ENCODE measurements around the gene TRPM4.

Gene TRPM4

GRCh38 chr19:49243726-49244125, 86.1 kb downstream of the TRPM4 start:
- DNase-seq: no peak

GRCh38 chr19:49244256-49244655, 86.7 kb downstream of the TRPM4 start:
- DNase-seq: no peak

GRCh38 chr19:49247676-49248075, 90.1 kb downstream of the TRPM4 start:
- no peak for DNase-seq

GRCh38 chr19:49249933-49250332, 92.3 kb downstream of the TRPM4 start:
- no peak for DNase-seq

- DNase-seq: no peak
These were observed 98.1 kb downstream of the TRPM4 start for GRCh38 chr19:49255674-49256073.

- DNase-seq: no peak
These were observed 99.1 kb downstream of the TRPM4 start for GRCh38 chr19:49256691-49257090.

Data from SHP77 (cell line).